H1 (cell line): ENCODE data around the gene CCL22. TPM values are rescaled to one million over a fixed set of nuclear protein-coding genes. Genes with fewer than 3 reads are reported as not detected.

Experiments
- ASH2L ChIP-seq: fragments of 200-600, 300-600 bp; sonication (generic); IDR thresholded peaks from one replicate; pipeline ENCODE4 v1.7.1; 2017; ENCODE audit warnings: low read length
- CHD1 ChIP-seq: IDR thresholded peaks from 2 replicates; pipeline ENCODE4 v1.6.1; 2012; ENCODE audit warnings: low read depth, low read length, improper control_type of control experiment
- EP300 ChIP-seq, 2 experiments: IDR thresholded peaks; 1 replicate in 1 of 2; 2 replicates in 1 of 2; pipeline ENCODE4 v1.6.1; 2011 to 2012; ENCODE audit warnings: low read depth in 2 of 2, low read length in 2 of 2, mild to moderate bottlenecking in 2 of 2, borderline replicate concordance in 1 of 2, inconsistent platforms in 1 of 2, moderate library complexity in 1 of 2
- HDAC6 ChIP-seq: IDR thresholded peaks from one replicate; pipeline ENCODE4 v1.7.1; 2012; ENCODE audit warnings: low read depth, mild to moderate bottlenecking, inconsistent platforms, low read length, moderate library complexity
- KDM4A ChIP-seq: IDR thresholded peaks from one replicate; pipeline ENCODE4 v1.7.1; 2012; ENCODE audit warnings: low read depth, mild to moderate bottlenecking, moderate library complexity, low read length, inconsistent platforms; ENCODE audit not compliant: severe bottlenecking
- MAFK ChIP-seq: IDR thresholded peaks from 2 replicates; pipeline ENCODE4 v1.6.1; 2012; ENCODE audit warnings: low read depth, mild to moderate bottlenecking, improper control_type of control experiment, low read length
- SP1 ChIP-seq: IDR thresholded peaks from 2 replicates; pipeline ENCODE4 v1.6.1; 2011; ENCODE audit warnings: low read depth, low read length
- TBP ChIP-seq: IDR thresholded peaks from 2 replicates; pipeline ENCODE4 v1.6.1; 2011; ENCODE audit warnings: low read depth, low read length, improper control_type of control experiment
- polyA plus RNA-seq, 7 experiments: library from polyadenylated mRNA; depleted of rRNA in 3 of 7; stranded (reverse) in 5 of 7; unstranded in 2 of 7; fragments of >200 nt in 5 of 7; fragments of 200-250 nt in 2 of 7; gene quantifications; 1 replicate in 5 of 7; 2 replicates in 1 of 7; 4 replicates in 1 of 7; pipeline versions ENCODE4 v1.2.1 to v1.2.3, GENCODE V29; 2011 to 2013; ENCODE audit warnings: missing spikeins in 2 of 7, mixed read lengths in 2 of 7
- total RNA-seq: library from RNA; stranded (reverse); fragmentation: NEBNext Ultra II Directional; extraction: Animal tissue kit (Norgen Biotek cat#: 25700); gene quantifications from 2 replicates; pipeline ENCODE4 v1.2.1, GENCODE V29; 2021
- TF ChIP-seq, protein P1 (sequence below): fragments of 300-600 bp; sonication (generic); IDR thresholded peaks from 2 replicates; pipeline ENCODE4 v1.7.1; 2012; ENCODE audit warnings: low read length, moderate library complexity, mild to moderate bottlenecking, inconsistent platforms; ENCODE audit not compliant: insufficient replicate concordance

The CCL22 gene
- total and polyA plus RNA-seq, 2 of the 8 experiments (the other 6 are each of a cell fraction or from before 2014, with no cell fraction given), result not detected

DNA sequence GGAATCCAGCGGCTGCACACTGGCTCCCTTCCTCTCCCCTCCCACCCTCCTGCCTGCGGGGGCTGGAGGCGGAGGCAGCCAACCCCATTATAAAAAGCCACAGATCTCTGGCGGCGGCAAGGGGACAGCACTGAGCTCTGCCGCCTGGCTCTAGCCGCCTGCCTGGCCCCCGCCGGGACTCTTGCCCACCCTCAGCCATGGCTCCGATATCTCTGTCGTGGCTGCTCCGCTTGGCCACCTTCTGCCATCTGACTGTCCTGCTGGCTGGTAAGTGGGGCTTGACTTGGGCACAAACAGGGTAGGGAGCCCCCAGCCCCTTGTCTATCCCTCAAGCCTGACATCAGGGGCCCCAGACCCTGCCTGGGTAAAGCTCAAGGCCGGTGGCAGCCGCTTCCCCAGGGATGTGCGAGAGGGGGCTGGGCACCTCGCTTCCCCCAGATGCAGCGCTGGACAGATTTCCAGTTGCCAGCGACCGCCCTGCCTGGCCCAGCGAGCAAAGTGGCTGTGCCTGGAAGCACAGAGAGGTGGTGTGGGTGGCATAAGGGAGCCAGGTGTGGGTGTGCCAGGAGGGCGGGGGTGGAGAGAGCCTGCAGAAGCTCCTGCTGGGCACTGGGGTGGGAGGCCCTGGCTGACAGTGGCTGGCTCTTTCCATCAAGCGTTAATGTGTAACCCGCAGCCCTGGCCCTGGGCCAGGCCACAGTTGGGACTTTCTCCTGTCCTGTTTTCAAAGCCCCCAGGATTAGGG lies 14.0 kb downstream of the CCL22 start, which contains the start of gene CX3CL1 (continued):
- TF ChIP-seq, protein P1, sequence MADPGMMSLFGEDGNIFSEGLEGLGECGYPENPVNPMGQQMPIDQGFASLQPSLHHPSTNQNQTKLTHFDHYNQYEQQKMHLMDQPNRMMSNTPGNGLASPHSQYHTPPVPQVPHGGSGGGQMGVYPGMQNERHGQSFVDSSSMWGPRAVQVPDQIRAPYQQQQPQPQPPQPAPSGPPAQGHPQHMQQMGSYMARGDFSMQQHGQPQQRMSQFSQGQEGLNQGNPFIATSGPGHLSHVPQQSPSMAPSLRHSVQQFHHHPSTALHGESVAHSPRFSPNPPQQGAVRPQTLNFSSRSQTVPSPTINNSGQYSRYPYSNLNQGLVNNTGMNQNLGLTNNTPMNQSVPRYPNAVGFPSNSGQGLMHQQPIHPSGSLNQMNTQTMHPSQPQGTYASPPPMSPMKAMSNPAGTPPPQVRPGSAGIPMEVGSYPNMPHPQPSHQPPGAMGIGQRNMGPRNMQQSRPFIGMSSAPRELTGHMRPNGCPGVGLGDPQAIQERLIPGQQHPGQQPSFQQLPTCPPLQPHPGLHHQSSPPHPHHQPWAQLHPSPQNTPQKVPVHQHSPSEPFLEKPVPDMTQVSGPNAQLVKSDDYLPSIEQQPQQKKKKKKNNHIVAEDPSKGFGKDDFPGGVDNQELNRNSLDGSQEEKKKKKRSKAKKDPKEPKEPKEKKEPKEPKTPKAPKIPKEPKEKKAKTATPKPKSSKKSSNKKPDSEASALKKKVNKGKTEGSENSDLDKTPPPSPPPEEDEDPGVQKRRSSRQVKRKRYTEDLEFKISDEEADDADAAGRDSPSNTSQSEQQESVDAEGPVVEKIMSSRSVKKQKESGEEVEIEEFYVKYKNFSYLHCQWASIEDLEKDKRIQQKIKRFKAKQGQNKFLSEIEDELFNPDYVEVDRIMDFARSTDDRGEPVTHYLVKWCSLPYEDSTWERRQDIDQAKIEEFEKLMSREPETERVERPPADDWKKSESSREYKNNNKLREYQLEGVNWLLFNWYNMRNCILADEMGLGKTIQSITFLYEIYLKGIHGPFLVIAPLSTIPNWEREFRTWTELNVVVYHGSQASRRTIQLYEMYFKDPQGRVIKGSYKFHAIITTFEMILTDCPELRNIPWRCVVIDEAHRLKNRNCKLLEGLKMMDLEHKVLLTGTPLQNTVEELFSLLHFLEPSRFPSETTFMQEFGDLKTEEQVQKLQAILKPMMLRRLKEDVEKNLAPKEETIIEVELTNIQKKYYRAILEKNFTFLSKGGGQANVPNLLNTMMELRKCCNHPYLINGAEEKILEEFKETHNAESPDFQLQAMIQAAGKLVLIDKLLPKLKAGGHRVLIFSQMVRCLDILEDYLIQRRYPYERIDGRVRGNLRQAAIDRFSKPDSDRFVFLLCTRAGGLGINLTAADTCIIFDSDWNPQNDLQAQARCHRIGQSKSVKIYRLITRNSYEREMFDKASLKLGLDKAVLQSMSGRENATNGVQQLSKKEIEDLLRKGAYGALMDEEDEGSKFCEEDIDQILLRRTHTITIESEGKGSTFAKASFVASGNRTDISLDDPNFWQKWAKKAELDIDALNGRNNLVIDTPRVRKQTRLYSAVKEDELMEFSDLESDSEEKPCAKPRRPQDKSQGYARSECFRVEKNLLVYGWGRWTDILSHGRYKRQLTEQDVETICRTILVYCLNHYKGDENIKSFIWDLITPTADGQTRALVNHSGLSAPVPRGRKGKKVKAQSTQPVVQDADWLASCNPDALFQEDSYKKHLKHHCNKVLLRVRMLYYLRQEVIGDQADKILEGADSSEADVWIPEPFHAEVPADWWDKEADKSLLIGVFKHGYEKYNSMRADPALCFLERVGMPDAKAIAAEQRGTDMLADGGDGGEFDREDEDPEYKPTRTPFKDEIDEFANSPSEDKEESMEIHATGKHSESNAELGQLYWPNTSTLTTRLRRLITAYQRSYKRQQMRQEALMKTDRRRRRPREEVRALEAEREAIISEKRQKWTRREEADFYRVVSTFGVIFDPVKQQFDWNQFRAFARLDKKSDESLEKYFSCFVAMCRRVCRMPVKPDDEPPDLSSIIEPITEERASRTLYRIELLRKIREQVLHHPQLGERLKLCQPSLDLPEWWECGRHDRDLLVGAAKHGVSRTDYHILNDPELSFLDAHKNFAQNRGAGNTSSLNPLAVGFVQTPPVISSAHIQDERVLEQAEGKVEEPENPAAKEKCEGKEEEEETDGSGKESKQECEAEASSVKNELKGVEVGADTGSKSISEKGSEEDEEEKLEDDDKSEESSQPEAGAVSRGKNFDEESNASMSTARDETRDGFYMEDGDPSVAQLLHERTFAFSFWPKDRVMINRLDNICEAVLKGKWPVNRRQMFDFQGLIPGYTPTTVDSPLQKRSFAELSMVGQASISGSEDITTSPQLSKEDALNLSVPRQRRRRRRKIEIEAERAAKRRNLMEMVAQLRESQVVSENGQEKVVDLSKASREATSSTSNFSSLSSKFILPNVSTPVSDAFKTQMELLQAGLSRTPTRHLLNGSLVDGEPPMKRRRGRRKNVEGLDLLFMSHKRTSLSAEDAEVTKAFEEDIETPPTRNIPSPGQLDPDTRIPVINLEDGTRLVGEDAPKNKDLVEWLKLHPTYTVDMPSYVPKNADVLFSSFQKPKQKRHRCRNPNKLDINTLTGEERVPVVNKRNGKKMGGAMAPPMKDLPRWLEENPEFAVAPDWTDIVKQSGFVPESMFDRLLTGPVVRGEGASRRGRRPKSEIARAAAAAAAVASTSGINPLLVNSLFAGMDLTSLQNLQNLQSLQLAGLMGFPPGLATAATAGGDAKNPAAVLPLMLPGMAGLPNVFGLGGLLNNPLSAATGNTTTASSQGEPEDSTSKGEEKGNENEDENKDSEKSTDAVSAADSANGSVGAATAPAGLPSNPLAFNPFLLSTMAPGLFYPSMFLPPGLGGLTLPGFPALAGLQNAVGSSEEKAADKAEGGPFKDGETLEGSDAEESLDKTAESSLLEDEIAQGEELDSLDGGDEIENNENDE, result no peak
- TF ChIP-seq KDM4A (no peak), ASH2L (peak; percentile 65), TBP (no peak), HDAC6 (no peak), CHD1 (no peak), EP300 (IDR thresholded peaks at IDR 0.05; ENCODE audit: borderline replicate concordance in 1 of 2, low read depth in 2 of 2, low read length in 2 of 2) (no peak), MAFK (no peak), SP1 (no peak)
